ENCODE measurements around the gene NCAPH2.

NCAPH2 gene

GRCh38 chr22:50502628-50503474 lies 5.2 kb upstream of the NCAPH2 start:
- no peak for ATAC-seq
- TF ChIP-seq TCF4 (CRISPR knock-in tag; IDR thresholded peaks at IDR 0.05; ENCODE audit: borderline replicate concordance) (no peak), ZNF565 (CRISPR knock-in tag; conservative IDR thresholded peaks at IDR 0.05; ENCODE audit: low read depth) (no peak), ZNF8 (CRISPR knock-in tag; IDR thresholded peaks at IDR 0.05) (no peak), PATZ1 (CRISPR knock-in tag; IDR thresholded peaks at IDR 0.05; ENCODE audit: borderline replicate concordance) (no peak), GLIS3 (CRISPR knock-in tag; IDR thresholded peaks at IDR 0.05) (no peak), CSRNP3 (CRISPR knock-in tag; IDR thresholded peaks at IDR 0.05) (no peak), ARNTL (CRISPR knock-in tag; IDR thresholded peaks at IDR 0.05; ENCODE audit: borderline replicate concordance, low read depth) (no peak), TOX (CRISPR knock-in tag; IDR thresholded peaks at IDR 0.05; ENCODE audit: borderline replicate concordance) (no peak), ZFP30 (CRISPR knock-in tag; IDR thresholded peaks at IDR 0.05) (no peak), OSR1 (CRISPR knock-in tag; IDR thresholded peaks at IDR 0.05) (no peak), ISL1 (CRISPR knock-in tag; IDR thresholded peaks at IDR 0.05) (no peak), CSDC2 (CRISPR knock-in tag; IDR thresholded peaks at IDR 0.05) (no peak), ZC3H10 (CRISPR knock-in tag; IDR thresholded peaks at IDR 0.05) (no peak), RARB (CRISPR knock-in tag; IDR thresholded peaks at IDR 0.05) (no peak), CREB5 (CRISPR knock-in tag; IDR thresholded peaks at IDR 0.05; ENCODE audit: low read depth) (no peak), TSHZ2 (CRISPR knock-in tag; IDR thresholded peaks at IDR 0.05) (no peak), SNAI2 (CRISPR knock-in tag; IDR thresholded peaks at IDR 0.05) (no peak)

GRCh38 chr22:50503475-50504145 lies 4.4 kb upstream of the NCAPH2 start:
- no peak for TF ChIP-seq ZFP30 (CRISPR knock-in tag; IDR thresholded peaks at IDR 0.05)
- TF ChIP-seq TSHZ2 (CRISPR knock-in tag; IDR thresholded peaks at IDR 0.05): no peak
- no peak for TF ChIP-seq SNAI2 (CRISPR knock-in tag; IDR thresholded peaks at IDR 0.05)
- no peak for TF ChIP-seq TCF4 (CRISPR knock-in tag; IDR thresholded peaks at IDR 0.05; ENCODE audit: borderline replicate concordance)
- no peak for ATAC-seq

Measured in SK-N-SH treated with all-trans-retinoic acid at 6 μM for 48 hours (cell line).